GM12874 (cell line): ENCODE results near the gene STUM.
A peak's percentile ranks its signal among the peaks of the same experiment; 100 is the strongest.

Source experiments
- TF ChIP-seq, protein P1 (sequence below): IDR thresholded peaks from 2 replicates; pipeline ENCODE4 v1.5.1; 2011; ENCODE audit warnings: low read depth, mild to moderate bottlenecking, control low read depth, low read length, moderate library complexity; ENCODE audit not compliant: insufficient read depth

The STUM gene

DNA sequence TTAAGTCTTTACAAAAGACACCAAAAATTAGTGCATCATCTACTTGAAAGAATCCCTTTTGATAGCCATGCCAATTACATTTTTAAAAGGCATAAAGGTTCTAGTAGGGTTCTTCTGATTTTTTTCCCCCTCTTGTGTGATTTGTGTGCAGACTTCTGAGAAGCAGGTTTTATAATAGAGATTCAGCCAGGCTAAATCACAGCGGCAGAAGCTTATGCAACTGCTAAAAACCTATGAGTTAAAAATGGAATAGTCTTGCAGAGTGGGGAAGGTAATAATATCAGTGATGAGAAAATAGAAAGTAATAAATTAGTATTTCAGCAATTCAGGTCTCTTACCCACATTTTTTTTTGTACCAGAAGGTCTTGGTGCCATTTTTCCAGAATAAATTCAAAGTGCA lies 17.7 kb downstream of the STUM start:
- TF ChIP-seq, protein P1, sequence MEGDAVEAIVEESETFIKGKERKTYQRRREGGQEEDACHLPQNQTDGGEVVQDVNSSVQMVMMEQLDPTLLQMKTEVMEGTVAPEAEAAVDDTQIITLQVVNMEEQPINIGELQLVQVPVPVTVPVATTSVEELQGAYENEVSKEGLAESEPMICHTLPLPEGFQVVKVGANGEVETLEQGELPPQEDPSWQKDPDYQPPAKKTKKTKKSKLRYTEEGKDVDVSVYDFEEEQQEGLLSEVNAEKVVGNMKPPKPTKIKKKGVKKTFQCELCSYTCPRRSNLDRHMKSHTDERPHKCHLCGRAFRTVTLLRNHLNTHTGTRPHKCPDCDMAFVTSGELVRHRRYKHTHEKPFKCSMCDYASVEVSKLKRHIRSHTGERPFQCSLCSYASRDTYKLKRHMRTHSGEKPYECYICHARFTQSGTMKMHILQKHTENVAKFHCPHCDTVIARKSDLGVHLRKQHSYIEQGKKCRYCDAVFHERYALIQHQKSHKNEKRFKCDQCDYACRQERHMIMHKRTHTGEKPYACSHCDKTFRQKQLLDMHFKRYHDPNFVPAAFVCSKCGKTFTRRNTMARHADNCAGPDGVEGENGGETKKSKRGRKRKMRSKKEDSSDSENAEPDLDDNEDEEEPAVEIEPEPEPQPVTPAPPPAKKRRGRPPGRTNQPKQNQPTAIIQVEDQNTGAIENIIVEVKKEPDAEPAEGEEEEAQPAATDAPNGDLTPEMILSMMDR = no peak

DNA sequence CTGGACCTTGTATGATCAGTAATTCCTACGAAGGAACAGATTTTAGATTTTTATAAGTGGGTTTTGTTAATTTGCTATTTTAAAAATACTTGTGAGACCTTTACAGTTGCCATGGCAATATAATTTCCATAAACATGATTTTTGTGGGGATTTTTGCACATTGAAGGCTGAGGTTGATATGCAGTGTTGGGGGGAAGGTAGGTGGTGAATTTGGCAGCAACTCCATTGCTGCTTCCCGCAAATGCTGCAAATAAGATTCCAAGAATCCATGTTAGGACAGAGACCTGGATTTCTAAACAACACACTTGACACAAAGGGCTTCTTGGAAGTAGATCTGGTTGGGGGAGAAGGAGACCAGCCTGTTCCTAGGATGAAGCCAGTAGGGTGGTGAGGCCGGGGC lies 18.2 kb downstream of the STUM start:
- TF ChIP-seq, protein P1 = no peak

DNA sequence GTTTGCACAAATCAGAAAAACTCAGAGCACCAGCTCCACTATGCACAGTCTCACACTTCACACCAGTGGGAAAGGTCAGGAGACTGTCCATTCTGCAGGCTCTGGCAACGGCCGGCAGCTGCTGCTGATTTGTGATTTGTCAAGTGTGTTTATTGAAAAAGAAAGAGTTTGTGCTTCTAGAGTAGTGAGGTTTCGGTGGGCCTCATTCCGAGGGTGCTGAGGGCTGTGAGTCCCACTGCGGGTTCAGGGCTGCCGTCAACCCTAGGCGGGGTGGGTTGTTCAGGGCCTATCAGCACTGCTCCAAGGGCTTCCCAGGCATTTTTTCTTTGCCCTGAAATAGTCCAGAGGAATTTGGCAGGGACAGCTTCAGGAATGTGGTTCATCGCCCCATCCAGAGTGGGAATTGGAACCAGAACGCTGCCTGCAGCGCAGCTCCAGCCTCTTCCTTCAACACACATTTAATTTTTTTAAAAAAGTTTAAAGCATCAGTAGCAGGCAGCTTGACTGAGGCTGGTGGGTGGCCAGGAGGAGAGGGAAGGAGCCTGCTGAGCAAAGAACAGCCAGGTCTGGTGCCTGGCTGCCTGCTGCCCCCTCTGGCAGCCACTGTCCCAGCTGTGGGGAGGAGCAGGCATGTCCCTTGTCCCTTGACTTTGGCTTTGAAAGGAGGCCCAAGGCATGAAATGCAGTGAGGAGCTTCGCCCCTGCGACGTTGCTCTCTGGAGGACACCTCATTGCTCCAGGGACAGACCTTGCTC lies 19.7 kb downstream of the STUM start:
- TF ChIP-seq, protein P1 = no peak

DNA sequence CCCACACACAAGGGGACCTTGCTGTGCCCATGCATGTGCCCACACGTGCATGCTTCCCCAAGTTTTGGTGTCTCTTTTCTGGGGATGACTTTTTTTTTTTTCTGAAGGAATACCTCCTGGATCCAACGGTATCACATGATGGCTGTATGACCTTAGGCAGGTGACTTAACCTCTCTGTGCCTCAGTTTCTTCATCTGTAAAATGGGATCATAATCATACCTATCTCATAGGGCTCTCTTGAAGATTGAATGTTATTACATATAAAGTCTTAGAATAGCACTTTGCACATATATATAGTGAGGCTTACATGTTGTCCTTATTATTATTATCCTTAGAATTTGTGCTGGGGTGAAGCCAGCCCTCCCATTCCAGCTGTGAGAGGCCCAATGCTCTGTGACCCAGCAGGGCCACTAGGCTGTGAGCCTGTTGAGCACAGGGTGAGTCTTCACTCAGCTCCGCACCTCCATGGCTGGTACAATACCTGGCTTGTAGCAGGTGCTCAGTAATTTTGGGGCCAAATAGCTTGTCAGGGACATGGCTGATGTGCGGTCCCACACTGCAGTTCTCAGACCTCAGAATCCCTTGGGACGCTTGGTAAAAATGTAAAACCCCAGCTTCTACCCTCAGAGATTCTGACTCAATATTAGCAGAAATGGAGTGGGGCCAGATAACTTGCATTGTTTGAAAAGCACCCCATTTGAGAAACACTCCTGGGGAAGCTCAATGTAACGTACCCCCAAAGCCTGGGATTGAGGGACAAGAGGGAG lies 20.6 kb downstream of the STUM start:
- TF ChIP-seq, protein P1 = no peak

DNA sequence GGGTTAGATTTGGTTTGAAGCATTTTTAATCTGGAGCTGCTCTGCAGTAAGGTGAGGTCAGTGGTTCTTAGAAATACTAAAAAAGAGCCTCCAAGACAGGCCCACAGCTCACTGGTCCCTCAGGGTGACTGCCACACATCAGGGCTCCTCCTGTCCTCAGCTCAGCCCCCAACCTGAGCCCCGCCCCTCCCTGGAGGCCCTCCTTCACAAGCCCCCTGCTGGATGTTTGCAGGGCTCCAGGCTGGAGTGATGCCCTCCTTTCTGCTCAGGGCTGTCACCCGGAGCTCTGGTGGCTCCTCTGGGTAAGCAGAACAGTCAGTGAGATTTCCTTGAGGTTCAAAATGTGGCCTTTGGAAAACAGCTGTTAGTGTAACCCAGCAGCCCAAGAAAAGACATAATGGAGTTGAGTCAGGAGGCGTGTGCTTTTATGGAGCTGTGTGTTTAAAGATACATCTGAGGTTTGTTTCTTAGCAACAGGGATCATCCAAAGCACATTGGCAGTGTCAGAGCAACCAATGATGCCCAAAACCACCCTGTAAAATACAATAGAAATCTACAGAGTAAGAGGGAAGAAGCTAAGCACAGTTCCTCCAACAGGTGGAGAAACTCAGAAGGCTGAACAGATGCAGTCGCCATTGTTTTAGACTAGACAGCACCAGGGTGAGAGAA lies 21.4 kb downstream of the STUM start:
- TF ChIP-seq, protein P1 = peak; percentile 39; the same call in 1 of the 2 replicates

DNA sequence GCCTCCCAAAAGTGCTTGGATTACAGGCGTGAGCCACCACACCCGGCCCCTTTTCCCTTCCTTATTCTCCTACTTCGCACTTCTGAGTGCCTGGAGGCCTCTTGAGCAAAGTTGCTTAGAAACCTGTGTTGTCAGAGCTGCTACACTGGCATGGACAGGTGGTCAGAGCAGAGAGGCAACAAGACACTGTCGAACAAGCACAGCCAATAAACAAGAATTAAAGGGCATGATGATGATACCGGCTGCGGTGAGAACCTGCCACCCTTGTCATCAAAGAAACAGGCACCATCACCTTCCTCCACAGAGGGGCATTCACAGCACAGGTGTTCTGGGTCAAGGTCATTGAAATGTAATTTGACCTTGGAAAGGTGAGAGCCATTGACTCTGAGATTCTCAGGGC lies 23.3 kb downstream of the STUM start:
- TF ChIP-seq, protein P1 = no peak

DNA sequence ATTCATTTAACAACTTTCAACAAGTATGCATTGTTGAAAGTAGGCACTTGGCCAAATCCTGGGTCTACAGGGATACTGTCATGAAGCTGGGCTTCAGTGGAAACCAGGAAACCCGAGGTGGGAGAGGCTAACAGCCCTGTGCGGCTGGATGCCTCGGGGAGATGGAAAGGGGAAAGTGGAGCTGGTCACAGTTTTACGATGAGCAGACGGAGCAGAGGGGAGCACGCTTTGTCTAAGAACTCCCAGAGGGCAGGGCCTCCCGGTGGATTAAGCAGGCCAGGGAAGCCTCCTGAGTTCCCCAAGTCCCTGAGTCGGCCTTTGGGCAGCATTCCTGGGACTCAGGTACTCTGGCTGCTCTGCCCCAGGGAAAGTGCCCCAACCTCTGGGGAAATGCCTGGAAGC lies 23.8 kb downstream of the STUM start:
- TF ChIP-seq, protein P1 = no peak
